GM15510 (cell line): Measurements from ENCODE around the gene SH3RF3.

Source experiments
- POLR2A ChIP-seq: IDR thresholded peaks from 3 replicates; pipeline ENCODE4 v1.6.1; 2011; ENCODE audit warnings: borderline replicate concordance; ENCODE audit not compliant: insufficient read length; ENCODE audit errors: extremely low read depth

SH3RF3 gene

GRCh38 chr2:109141727-109142283 is 12.8 kb downstream of the SH3RF3 start:
- TF ChIP-seq POLR2A: no peak

GRCh38 chr2:109142416-109143210 is 13.6 kb downstream of the SH3RF3 start:
- TF ChIP-seq POLR2A: no peak

GRCh38 chr2:109143214-109144187 is 14.5 kb downstream of the SH3RF3 start:
- no peak for TF ChIP-seq POLR2A

GRCh38 chr2:109144271-109144670 is 15.3 kb downstream of the SH3RF3 start:
- TF ChIP-seq POLR2A: no peak

- no peak for TF ChIP-seq POLR2A
These were observed 15.7 kb downstream of the SH3RF3 start for GRCh38 chr2:109144721-109145120.

- TF ChIP-seq POLR2A: no peak
These were observed 16.3 kb downstream of the SH3RF3 start for GRCh38 chr2:109145286-109145685.

GRCh38 chr2:109147405-109147804 is 18.4 kb downstream of the SH3RF3 start:
- no peak for TF ChIP-seq POLR2A

GRCh38 chr2:109148117-109148746 is 19.2 kb downstream of the SH3RF3 start:
- TF ChIP-seq POLR2A: no peak

GRCh38 chr2:109148991-109149645 is 20.1 kb downstream of the SH3RF3 start:
- no peak for TF ChIP-seq POLR2A

- no peak for TF ChIP-seq POLR2A
These were observed 21.6 kb downstream of the SH3RF3 start for GRCh38 chr2:109150559-109150958.

- no peak for TF ChIP-seq POLR2A
These were observed 22.5 kb downstream of the SH3RF3 start for GRCh38 chr2:109151519-109151918.

- no peak for TF ChIP-seq POLR2A
These were observed 24.2 kb downstream of the SH3RF3 start for GRCh38 chr2:109153005-109153784.

GRCh38 chr2:109153807-109154206 is 24.8 kb downstream of the SH3RF3 start:
- TF ChIP-seq POLR2A: no peak
